ES-I3 (cell line): Measurements from ENCODE around the gene MRPL37.
"Not testable (repeated sequence)": the region's sequence is repeated elsewhere in the genome, so short reads cannot be mapped to it uniquely, and the experiment has no call there.

ENCODE experiments used
- H3K36me3 ChIP-seq: 2 replicates; pipeline ENCODE4 v1.6.1; 2013; ENCODE audit warnings: mild to moderate bottlenecking, low read length, control low read depth, moderate library complexity; ENCODE audit not compliant: insufficient read depth
- H3K4me1 ChIP-seq: 2 replicates; pipeline ENCODE4 v1.6.1; 2013; ENCODE audit warnings: mild to moderate bottlenecking, control low read depth, low read length; ENCODE audit not compliant: insufficient read depth
- H3K9ac ChIP-seq: 2 replicates; pipeline ENCODE4 v1.6.1; 2013; ENCODE audit warnings: low read depth, mild to moderate bottlenecking, low read length, moderate library complexity
- H3K9me3 ChIP-seq: 2 replicates; pipeline ENCODE4 v1.6.1; 2013; ENCODE audit warnings: mild to moderate bottlenecking, low read length, moderate library complexity; ENCODE audit not compliant: control insufficient read depth, insufficient read depth

The MRPL37 gene

GRCh38 chr1:54180701-54181360 lies 19.1 kb upstream of the MRPL37 start:
- Histone ChIP-seq H3K9me3 (no peaks in the 10 kb centered on the region; the same call in 1 of the 2 replicates), H3K9ac (no peak overlapping the region), H3K36me3 (no peaks in the 10 kb centered on the region), H3K4me1 (no peaks in the 10 kb centered on the region)

- H3K4me1 ChIP-seq, result no peaks in the 10 kb centered on the region
- H3K9ac ChIP-seq, result no peak overlapping the region
- no peaks in the 10 kb centered on the region for H3K36me3 ChIP-seq
- H3K9me3 ChIP-seq, result no peaks in the 10 kb centered on the region; the same call in 1 of the 2 replicates
These were observed 13.9 kb upstream of the MRPL37 start for GRCh38 chr1:54186056-54186455.

- H3K36me3 ChIP-seq, result no peaks in the 10 kb centered on the region
- H3K4me1 ChIP-seq, result no peaks in the 10 kb centered on the region
- no peaks in the 10 kb centered on the region for H3K9me3 ChIP-seq
- no peak overlapping the region for H3K9ac ChIP-seq
These were observed 11.7 kb upstream of the MRPL37 start for GRCh38 chr1:54188291-54188690.

GRCh38 chr1:54190526-54190925 lies 9.4 kb upstream of the MRPL37 start:
- Histone ChIP-seq H3K9ac (no peak overlapping the region), H3K9me3 (no peaks in the 10 kb centered on the region), H3K4me1 (no peaks in the 10 kb centered on the region), H3K36me3 (no peaks in the 10 kb centered on the region)

GRCh38 chr1:54191525-54191924 lies 8.4 kb upstream of the MRPL37 start:
- no peaks in the 10 kb centered on the region for H3K36me3 ChIP-seq
- H3K9me3 ChIP-seq, result no peaks in the 10 kb centered on the region
- no peaks in the 10 kb centered on the region for H3K4me1 ChIP-seq
- H3K9ac ChIP-seq, result no peak overlapping the region

- no peaks in the 10 kb centered on the region for H3K9me3 ChIP-seq
- H3K36me3 ChIP-seq, result no peaks in the 10 kb centered on the region
- no peak overlapping the region for H3K9ac ChIP-seq
- H3K4me1 ChIP-seq, result no peaks in the 10 kb centered on the region
These were observed 6.5 kb upstream of the MRPL37 start for GRCh38 chr1:54193453-54193852.

- Histone ChIP-seq H3K36me3 (no peaks in the 10 kb centered on the region), H3K4me1 (peaks cover 8% of the 10 kb centered on the region), H3K9me3 (no peaks in the 10 kb centered on the region), H3K9ac (peak overlapping the region; percentile 93)
These were observed 709 bp upstream of the MRPL37 start for GRCh38 chr1:54199151-54199764.

GRCh38 chr1:54200519-54200997 lies 591 bp downstream of the MRPL37 start:
- Histone ChIP-seq H3K4me1 (peaks cover 8% of the 10 kb centered on the region), H3K9ac (peak overlapping the region; percentile 93), H3K36me3 (peaks cover 8% of the 10 kb centered on the region; the same call in 1 of the 2 replicates), H3K9me3 (no peaks in the 10 kb centered on the region)

GRCh38 chr1:54204199-54204598 lies 4.2 kb downstream of the MRPL37 start:
- peaks cover 18% of the 10 kb centered on the region for H3K36me3 ChIP-seq
- H3K4me1 ChIP-seq, result peaks cover 12% of the 10 kb centered on the region
- no peaks in the 10 kb centered on the region for H3K9me3 ChIP-seq
- no peak overlapping the region for H3K9ac ChIP-seq

- H3K9ac ChIP-seq, result no peak overlapping the region
- H3K9me3 ChIP-seq, result no peaks in the 10 kb centered on the region
- H3K4me1 ChIP-seq, result peaks cover 4% of the 10 kb centered on the region; the same call in 1 of the 2 replicates
- H3K36me3 ChIP-seq, result peaks cover 37% of the 10 kb centered on the region
These were observed 7.3 kb downstream of the MRPL37 start for GRCh38 chr1:54207287-54207686.

GRCh38 chr1:54207896-54208295 lies 7.9 kb downstream of the MRPL37 start:
- H3K36me3 ChIP-seq, result peaks cover 43% of the 10 kb centered on the region

GRCh38 chr1:54212872-54213271 lies 12.9 kb downstream of the MRPL37 start:
- peaks cover 58% of the 10 kb centered on the region for H3K36me3 ChIP-seq
- H3K9ac ChIP-seq, result no peak overlapping the region
- H3K4me1 ChIP-seq, result peaks cover under 1% of the 10 kb centered on the region; the same call in 1 of the 2 replicates
- no peaks in the 10 kb centered on the region for H3K9me3 ChIP-seq

More at GRCh38 chr1:54207896-54208295, 7.9 kb downstream of the MRPL37 start:
- H3K9me3 ChIP-seq, H3K4me1 ChIP-seq, H3K9ac ChIP-seq: not testable (repeated sequence)

- Histone ChIP-seq H3K4me1 (peaks cover 4% of the 10 kb centered on the region; the same call in 1 of the 2 replicates), H3K36me3 (peaks cover 57% of the 10 kb centered on the region), H3K9ac (no peak overlapping the region), H3K9me3 (no peaks in the 10 kb centered on the region)
These were observed 15.6 kb downstream of the MRPL37 start for GRCh38 chr1:54215523-54215922.

- peaks cover 12% of the 10 kb centered on the region; the same call in 1 of the 2 replicates for H3K4me1 ChIP-seq
- no peaks in the 10 kb centered on the region for H3K9me3 ChIP-seq
- peaks cover 34% of the 10 kb centered on the region for H3K36me3 ChIP-seq
- H3K9ac ChIP-seq, result no peak overlapping the region
These were observed 19.1 kb downstream of the MRPL37 start for GRCh38 chr1:54218883-54219687.
